ENCODE data around the gene GSTM5.
"Not testable (repeated sequence)": the region's sequence is repeated elsewhere in the genome, so short reads cannot be mapped to it uniquely, and the experiment has no call there.

The GSTM5 gene

DNA sequence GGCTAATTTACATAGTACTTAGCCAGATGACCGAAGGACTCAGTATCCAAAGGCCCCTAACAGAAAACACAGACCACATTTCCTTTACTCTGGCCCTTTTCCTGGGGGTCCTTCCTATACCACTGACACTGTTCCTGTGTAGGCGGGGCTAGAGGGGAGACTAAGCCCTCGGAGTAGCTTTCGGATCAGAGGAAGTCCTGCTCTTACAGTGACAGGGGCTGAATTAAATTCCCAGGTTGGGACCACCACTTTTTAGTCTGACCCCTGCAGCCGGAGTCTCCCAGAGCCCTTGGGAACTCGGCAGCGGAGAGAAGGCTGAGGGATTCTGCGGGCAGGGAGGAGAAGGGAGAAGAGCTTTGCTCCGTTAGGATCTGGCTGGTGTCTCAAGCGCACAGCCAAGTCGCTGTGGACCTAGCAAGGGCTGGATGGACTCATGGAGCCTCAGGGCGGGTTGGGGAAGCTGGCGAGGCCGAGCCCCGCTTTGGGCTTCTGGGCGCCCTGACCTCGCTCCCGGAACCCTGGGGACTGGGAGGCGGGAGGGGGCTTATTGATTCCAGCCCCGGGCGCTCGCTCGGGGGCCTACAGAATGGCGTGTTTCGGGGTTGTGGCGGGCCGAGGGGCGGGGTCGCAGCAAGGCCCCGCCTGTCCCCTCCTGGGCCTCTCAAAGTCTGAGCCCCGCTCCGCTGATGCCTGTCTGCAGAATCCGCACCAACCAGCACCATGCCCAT is at the start of gene GSTM5:
TSS of gene GSTM5 (plus strand) at position 659 of the 728 bp plus-strand sequence. CDS start at position 721, 62 bp downstream.
- not testable (repeated sequence) for DNase-seq (ENCODE audit: low read depth, low spot score)

DNA sequence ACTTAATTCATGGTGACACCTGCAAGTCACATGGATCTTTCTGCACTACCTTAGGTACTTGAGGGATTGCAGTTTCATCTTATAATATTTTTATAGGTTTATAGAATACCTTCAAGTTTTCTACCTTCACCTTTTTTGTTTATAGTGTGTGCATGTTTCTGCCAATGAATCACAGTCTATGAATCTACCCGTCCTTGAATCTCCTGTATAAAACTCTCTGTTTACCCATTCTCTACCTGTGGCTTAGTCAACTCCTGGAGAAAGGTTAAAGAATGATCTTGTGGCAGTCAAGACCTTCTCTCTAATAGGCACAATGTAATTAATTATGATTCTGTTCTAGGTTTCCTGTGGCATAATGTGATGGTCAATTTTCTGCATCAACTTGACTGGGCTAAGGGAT is 47.4 kb upstream of the GSTM5 start:
- no peak for DNase-seq (ENCODE audit: low read depth, low spot score)

DNA sequence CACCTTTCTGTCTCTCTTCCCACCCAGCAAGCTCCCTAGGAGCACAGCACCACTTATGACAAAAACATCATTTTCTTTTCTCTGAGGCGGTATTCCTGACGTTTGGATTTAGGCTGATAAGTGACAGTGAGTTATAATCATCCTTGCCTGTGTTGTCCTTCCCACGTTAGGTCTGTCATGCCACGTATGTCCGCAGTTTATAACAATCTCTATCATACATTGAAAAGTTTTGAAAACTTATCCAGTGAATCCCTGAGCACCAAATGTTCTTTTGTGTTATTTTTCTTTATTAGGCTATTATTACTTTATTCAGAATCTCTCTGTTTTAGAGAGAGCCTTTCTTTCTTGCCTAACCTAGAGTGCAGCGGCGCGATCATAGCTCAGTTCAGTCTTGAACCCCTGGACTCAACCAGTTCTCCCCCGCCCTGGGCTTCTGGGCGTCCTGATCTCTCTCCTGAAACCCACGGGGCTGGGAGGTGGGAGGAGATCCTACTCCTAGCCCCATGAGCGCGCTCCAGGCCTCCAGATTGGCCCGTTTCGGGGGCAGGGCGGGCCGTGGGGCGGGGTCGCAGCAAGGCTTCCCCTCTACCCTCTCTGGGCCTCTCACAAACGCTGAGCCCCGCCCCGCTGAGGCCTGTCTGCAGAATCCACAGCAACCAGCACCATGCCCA is 44.5 kb upstream of the GSTM5 start, which contains the start of gene GSTM2:
TSS of gene GSTM2 (plus strand) at position 606 of the 671 bp plus-strand sequence. CDS start at position 665, 59 bp downstream.
- DNase-seq (ENCODE audit: low read depth, low spot score), result peak; percentile 36

DNA sequence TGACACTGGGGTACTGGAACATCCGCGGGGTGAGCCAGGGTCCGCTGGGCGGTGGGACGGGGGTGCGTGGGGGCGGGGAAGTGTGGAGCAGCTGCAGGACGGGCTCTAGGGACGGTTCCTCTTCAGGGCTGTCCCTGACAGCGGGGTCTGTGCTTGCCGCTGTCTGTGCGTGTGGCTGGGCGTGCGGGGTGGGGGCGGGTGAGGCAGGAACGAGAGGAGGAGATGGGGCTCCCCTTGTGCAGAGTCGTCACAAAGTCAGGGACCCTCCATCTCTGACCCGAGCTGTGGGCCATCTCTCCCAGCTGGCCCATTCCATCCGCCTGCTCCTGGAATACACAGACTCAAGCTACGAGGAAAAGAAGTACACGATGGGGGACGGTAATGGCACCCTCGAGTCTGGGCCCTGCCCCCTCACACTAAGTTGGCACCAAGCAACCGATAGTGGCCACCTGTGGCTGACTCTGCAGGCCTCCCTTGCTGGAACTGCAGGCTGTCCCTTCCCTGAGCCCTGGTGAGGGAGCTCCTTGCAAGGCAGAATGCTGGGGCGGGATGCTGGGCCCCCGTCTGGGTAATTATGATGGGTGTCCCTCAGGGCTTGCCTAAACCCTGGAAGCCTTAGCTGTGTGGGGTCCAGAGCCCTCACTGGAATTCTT is 43.8 kb upstream of the GSTM5 start:
- no peak for DNase-seq (ENCODE audit: low read depth, low spot score)

DNA sequence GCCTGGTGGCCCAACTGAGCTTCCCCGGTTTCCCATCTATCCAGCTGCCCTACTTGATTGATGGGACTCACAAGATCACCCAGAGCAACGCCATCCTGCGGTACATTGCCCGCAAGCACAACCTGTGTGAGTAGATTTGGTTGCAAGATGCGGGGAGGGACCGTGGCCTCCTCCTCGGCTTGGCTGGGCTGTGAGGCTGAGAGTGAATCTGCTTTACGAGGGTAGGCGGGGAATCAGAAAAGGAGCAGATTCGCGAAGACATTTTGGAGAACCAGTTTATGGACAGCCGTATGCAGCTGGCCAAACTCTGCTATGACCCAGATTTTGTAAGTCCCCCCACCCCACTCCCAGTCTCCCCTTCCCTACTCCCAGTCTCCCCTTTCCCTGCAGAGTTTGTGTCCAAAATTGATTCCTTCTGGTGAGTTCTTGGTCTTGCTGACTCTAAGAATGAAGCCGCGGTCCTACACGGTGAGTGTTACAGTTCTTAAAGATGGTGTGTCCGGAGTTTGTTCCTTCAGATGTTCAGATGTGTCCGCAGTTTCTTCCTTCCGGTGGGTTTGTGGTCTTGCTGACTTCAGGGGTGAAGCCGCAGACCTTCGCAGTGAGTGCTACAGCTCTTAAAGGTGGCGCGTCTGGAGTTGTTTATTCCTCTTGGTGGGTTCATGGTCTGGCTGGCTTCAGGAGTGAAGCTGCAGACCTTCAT is 42.7 kb upstream of the GSTM5 start:
- no peak for DNase-seq (ENCODE audit: low read depth, low spot score)

DNA sequence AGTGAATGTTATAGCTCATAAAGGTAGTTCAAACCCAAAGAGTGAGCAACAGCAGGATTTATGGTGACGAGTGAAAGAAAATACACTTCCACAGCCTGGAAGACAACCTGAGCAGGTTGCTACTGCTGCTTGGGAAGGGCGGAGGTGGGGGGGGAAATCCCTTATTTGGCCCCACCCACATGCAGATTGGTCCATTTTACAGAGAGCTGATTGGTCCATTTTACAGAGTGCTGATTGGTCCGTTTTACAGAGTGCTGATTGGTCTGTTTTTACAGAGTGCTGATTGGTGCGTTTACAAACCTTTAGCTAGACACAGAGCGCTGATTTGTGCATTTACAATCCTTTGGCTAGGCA is 42.1 kb upstream of the GSTM5 start:
- not testable (repeated sequence) for DNase-seq (ENCODE audit: low read depth, low spot score)

DNA sequence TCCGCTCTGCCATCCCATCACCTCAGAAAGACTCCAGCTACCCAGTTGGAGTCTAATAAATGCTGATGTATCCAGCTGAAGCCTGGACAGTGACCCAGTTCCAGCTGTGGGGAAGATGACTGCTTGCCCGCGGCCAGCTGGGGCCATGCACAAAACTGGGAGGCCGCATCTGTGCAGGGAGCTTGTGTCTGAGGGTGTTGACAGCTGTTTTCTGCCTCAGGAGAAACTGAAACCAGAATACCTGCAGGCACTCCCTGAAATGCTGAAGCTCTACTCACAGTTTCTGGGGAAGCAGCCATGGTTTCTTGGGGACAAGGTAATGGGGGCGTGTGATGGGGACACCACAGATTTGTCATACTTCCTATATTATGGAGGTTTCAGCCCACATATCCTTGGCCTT is 41.0 kb upstream of the GSTM5 start:
- no peak for DNase-seq (ENCODE audit: low read depth, low spot score)

DNA sequence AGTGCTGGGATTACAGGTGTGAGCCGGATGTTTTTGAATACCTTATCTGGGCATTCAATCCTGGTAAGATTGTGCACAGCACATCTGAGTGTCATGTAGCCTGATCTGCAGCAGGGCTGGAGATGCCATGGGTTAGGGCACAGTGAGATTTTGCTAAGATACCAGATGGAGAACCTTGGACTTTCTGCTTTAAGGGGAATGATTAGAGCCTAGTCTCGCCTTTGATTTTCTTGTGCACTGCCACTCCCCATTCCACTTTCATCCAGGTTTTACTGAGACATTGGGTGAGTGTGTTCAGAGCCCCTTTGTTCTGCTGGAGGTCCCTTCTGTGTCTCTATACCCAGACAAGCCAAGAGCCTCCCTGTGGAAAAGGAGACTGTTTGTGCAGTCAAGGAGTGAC is 38.2 kb upstream of the GSTM5 start:
- DNase-seq (ENCODE audit: low read depth, low spot score), result not testable (repeated sequence)

DNA sequence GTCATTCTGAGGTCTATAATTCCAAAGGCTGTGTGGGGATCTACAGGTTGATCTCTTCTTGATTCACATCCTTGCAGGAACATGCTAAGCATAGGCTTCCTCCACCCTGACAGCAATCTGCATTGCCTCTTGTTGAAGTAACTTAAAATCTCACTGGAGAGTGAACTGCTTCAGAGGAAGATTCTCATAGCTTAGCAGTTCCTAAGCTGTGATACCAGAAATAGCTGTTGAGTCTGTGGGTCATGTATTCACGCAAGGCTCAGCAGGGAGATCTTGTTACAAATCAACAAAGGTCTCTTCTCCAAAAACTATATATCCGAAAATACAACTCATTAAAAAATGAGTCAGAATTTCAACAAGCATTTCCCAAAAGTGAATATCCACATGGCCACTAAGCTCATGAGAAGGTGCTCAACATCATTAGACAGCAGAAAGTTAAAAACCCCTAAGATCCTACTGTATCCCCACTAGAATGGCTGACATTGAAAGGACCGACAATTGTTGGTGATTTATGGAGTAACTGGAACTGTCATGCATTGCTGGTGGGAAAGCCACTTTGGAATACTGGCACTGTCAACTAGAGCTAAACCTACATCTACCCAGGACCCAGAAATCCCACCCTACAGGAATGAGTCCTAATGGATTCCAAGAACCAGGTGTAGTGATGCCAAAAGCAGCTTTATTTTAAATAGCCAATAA is 35.2 kb upstream of the GSTM5 start:
- DNase-seq (ENCODE audit: low read depth, low spot score), result not testable (repeated sequence)

DNA sequence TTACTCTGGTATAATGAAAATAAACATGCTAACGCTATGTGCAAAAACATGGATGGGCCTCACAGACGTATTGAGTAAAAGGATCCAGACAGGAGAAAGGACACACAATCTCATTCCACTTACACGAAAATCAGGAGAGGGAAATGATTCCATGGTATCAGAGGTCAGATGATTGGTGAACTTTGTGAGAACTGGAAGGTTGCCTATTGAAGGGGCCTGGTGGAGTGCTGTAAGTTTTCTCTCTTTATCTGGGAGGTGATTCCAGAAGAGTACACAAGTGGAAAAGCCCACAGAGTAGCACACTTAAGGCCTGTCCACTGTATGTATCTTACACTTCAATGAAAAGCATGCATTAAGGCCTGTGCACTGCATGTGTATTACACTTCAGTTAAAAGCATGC is 34.6 kb upstream of the GSTM5 start:
- no peak for DNase-seq (ENCODE audit: low read depth, low spot score)

DNA sequence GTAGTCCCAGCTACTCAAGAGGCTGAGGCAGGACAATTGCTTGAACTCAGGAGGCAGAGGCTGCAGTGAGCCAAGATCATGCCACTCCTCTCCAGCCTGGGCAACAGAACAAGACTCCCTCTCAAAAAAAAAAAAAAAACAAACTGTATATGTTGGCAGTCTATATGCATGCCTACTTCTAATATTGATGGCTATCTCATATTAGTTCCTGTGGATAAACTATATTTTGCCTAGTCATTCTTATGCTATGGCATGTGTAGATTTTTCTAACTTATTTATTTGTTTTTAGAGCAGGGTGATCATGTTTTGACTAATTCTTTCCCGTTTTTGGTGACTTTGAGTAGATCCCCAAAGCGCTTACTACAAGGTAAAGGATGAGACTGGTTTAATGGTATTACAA is 33.4 kb upstream of the GSTM5 start:
- not testable (repeated sequence) for DNase-seq (ENCODE audit: low read depth, low spot score)

DNA sequence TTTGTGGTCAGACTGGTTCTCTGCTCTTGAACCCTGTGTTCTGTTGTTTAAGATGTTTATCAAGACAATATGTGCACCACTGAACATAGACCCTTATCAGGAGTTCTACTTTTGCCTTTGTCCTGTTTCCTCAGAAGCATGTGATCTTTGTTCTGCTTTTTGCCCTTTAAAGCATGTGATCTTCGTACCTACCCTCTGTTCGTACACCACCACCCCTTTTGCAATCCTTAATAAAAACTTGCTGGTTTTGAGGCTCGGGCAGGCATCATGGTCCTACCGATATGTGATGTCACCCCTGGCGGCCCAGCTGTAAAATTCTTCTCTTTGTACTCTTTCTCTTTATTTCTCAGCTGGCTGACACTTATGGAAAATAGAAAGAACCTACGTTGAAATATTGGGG is 27.3 kb upstream of the GSTM5 start:
- not testable (repeated sequence) for DNase-seq (ENCODE audit: low read depth, low spot score)

DNA sequence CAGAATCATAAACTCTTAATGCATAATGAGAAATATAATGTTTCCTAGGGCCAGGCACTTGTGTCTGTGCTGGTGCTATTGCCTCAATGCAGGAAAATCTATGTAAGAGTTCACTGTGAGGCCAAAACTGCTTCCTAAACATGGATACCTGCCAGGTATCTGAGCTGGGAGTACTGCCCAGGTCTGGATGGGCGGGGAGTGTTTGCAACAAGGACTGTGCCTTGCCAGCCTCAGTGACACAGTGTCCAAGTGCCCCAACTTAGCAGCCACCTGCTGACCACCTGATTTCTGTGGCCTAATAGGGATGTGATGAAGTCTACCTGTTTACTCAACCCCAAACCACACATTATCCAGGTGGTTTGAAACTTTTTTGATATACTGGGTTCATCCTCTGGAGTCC is 26.7 kb upstream of the GSTM5 start:
- not testable (repeated sequence) for DNase-seq (ENCODE audit: low read depth, low spot score)

DNA sequence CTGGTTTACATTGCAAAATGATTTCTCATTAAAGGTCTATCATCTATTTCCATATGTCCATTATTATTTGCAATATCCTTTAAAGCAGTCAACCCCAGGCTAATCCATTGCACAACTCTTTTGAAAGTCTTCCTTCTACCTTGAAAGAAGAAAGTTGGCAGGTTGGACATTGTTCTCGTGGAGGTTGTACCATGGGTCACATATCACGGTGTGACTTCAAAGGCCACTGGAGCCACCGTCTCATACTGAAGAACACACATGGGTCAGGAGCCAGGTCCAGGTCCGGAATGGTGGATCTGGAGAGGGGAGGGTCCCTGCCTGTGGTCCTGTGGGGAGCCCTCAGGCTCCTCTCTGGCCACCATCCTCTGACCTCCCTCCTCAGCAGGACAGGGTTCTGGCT is 26.2 kb upstream of the GSTM5 start:
- not testable (repeated sequence) for DNase-seq (ENCODE audit: low read depth, low spot score)

DNA sequence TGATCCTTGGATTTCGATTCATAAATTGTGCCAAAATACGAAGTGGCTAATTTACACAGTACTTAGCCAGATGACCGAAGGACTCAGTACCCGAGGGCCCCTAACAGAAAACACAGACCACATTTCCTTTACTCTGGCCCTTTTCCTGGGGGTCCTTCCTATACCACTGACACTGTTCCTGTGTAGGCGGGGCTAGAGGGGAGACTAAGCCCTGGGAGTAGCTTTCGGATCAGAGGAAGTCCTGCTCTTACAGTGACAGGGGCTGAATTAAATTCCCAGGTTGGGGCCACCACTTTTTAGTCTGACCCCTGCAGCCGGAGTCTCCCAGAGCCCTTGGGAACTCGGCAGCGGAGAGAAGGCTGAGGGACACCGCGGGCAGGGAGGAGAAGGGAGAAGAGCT is 24.9 kb upstream of the GSTM5 start:
- not testable (repeated sequence) for DNase-seq (ENCODE audit: low read depth, low spot score)

DNA sequence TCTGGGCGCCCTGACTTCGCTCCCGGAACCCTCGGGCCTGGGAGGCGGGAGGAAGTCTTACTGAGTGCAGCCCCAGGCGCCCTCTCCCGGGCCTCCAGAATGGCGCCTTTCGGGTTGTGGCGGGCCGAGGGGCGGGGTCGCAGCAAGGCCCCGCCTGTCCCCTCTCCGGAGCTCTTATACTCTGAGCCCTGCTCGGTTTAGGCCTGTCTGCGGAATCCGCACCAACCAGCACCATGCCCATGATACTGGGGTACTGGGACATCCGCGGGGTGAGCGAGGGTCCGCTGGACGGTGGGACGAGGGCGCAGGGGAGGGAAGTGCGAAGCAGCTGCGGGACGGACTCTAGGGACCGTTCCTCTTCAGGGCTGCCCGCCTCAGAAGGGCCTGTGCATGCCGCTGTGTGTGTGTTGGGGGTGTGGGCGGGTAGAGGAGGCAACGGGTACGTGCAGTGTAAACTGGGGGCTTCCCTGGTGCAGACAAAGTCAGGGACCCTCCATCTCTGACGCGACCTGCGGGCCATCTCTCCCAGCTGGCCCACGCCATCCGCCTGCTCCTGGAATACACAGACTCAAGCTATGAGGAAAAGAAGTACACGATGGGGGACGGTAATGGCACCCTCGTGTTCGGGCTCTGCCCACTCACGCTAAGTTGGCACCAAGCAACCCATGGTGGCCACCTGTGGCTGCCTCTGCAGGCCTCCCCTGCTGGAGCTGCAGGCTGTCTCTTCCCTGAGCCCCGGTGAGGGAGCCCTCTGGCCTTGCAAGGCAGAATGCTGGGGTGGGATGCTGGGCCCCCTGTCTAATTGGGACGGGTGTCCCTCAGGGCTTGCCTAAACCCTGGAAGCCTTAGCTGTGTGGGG is 24.2 kb upstream of the GSTM5 start, which contains the start of gene GSTM1:
TSS of gene GSTM1 (plus strand) at position 177 of the 859 bp plus-strand sequence. CDS start at position 234, 57 bp downstream.
- no peak for DNase-seq (ENCODE audit: low read depth, low spot score)

DNA sequence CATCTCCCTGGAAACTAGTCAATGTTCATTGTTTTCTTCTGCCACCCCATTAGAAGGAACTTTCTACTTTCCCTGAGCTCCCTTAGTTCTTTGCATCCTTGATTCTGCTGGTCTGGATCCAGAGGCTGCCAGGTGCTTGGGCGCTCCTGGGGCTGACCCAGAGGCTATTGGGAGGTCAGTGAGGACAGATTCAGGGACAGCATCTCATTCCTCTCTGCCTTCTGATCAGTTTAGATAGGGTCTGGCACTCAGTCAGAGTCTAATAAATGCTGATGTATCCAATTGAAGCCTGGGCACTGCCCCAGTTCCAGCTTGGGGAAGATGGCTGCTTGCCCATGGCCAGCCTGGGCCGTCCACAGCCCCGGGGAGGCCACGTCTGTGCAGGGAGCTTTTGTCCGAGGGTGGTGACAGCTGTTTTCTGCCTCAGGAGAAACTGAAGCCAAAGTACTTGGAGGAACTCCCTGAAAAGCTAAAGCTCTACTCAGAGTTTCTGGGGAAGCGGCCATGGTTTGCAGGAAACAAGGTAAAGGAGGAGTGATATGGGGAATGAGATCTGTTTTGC is 22.1 kb upstream of the GSTM5 start:
- DNase-seq (ENCODE audit: low read depth, low spot score), result no peak

DNA sequence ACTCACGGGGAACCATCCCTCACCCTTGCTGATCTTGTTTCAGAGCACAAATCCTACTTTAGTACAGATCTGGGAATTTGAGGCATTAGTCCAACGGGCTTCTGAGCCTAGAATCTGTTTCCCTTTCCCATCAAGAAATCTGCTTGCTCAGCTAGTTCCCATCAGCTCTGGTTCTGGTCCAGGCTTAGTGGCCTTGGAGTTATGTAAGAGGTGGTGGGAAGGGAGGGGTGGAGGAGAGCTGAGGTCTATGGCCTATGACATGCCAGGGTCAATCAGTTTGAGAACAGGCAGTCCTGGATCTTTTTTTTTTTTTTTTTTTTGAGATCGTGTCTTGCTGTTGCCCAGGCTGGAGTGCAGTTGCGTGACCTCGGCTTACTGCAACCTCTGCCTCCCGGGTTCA is 20.3 kb upstream of the GSTM5 start:
- no peak for DNase-seq (ENCODE audit: low read depth, low spot score)

DNA sequence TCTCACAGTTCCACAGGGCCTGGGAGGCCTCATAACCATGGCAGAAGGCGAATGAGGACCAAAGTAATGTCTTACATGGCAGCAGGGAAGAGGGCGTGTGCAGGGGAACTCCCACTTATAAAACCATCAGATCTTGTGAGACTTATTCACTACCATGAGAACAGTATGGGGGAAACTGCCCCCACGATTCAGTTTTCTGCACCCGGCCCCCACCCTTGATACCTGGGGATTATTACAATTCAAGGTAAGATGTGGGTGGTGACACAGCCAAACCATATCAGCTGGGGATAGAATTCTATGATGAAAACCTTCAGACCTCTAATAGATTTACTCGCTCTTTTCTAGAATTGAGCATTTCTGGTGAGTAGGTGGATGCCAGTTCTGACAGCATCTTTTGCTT is 17.7 kb upstream of the GSTM5 start:
- DNase-seq (ENCODE audit: low read depth, low spot score), result not testable (repeated sequence)

DNA sequence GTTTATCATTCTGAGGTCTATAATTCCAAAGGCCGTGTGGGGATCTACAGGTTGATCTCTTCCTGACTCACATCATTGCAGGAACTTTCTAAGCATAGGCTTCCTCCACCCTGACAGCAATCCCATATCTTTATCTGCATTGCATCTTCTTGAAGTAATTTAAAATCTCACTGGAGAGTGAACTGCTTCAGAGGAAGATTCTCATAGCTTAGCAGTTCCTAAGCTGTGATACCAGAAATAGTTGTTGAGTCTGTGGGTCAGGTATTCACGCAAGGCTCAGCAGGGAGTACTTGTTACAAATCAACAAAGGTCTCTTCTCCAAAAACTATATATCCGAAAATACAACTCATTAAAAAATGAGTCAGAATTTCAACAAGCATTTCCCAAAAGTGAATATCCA is 16.9 kb upstream of the GSTM5 start:
- DNase-seq (ENCODE audit: low read depth, low spot score), result not testable (repeated sequence)
